ENCODE results near the gene BCAN. TPM values are rescaled to one million over a fixed set of nuclear protein-coding genes. Genes with fewer than 3 reads are reported as not detected.

The BCAN gene
- total and polyA plus RNA-seq, 2 experiments from 2014 or later = 2.3 to 5.5 TPM

DNA sequence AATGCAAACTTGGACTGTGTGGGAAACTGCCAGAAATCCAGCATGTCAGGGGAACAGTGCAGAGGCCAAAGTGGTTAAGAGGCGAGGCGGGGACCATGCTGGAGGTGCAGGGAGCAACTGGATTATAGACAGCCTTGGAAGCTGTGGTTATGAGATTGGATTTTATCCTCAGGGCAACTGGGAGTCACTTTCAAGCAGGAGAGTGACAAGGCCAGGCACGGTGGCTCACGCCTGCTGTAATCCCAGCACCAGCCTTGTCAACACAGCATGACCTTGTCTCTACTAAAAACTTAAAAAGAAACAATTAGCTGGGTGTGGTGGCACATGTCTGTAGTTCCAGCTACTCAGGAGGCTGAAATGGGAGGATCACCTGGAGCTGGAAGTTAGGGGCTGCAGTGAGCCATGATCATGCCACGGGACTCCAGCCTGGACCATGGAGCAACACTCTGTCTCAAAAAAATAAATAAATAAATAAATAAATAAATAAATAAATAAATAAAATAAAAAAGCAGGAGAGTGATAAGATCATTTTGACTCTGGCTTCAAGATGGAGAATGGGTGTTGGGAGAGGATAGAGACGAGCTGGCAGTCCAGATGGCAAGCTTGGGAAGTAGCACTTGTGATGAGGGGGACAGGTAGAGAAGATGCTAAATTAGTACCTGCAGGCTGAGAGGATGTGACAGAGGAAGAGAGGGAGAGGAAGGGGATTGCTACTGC is 19.2 kb upstream of the BCAN start:
- no peak overlapping the region for H2AFZ ChIP-seq
- no peak overlapping the region for H3K27ac ChIP-seq (ENCODE audit: low read depth)
- Mint-ChIP-seq H3K27ac (no peak overlapping the region), H3K36me3 (ENCODE audit: low read depth) (no peaks in the 10 kb centered on the region), H3K4me1 (peaks cover 13% of the 10 kb centered on the region), H3K27me3 (ENCODE audit: insufficient read depth, low read depth, poor library complexity) (peaks cover 62% of the 10 kb centered on the region), H3K4me3 (peak overlapping the region; percentile 45; the same call in 2 of the 3 replicates), H3K9me3 (no peaks in the 10 kb centered on the region; the same call in 2 of the 3 replicates)
- H3F3A ChIP-seq (replicated peaks; ENCODE audit: low read depth) = peaks cover 14% of the 10 kb centered on the region; the same call in 1 of the 2 replicates
- TF ChIP-seq POLR2AphosphoS5 (IDR thresholded peaks at IDR 0.05; ENCODE audit: low read depth) (no peak), JUNB (IDR thresholded peaks at IDR 0.05; ENCODE audit: unreplicated experiment) (no peak), ZNF331 (CRISPR knock-in tag; IDR thresholded peaks at IDR 0.05; ENCODE audit: low read depth) (no peak), NANOG (IDR thresholded peaks at IDR 0.05; ENCODE audit: borderline replicate concordance) (no peak), STAT1 (IDR thresholded peaks at IDR 0.05; ENCODE audit: unreplicated experiment) (no peak), ZNF114 (CRISPR knock-in tag; IDR thresholded peaks at IDR 0.05) (no peak)
- TF ChIP-seq, protein P1, sequence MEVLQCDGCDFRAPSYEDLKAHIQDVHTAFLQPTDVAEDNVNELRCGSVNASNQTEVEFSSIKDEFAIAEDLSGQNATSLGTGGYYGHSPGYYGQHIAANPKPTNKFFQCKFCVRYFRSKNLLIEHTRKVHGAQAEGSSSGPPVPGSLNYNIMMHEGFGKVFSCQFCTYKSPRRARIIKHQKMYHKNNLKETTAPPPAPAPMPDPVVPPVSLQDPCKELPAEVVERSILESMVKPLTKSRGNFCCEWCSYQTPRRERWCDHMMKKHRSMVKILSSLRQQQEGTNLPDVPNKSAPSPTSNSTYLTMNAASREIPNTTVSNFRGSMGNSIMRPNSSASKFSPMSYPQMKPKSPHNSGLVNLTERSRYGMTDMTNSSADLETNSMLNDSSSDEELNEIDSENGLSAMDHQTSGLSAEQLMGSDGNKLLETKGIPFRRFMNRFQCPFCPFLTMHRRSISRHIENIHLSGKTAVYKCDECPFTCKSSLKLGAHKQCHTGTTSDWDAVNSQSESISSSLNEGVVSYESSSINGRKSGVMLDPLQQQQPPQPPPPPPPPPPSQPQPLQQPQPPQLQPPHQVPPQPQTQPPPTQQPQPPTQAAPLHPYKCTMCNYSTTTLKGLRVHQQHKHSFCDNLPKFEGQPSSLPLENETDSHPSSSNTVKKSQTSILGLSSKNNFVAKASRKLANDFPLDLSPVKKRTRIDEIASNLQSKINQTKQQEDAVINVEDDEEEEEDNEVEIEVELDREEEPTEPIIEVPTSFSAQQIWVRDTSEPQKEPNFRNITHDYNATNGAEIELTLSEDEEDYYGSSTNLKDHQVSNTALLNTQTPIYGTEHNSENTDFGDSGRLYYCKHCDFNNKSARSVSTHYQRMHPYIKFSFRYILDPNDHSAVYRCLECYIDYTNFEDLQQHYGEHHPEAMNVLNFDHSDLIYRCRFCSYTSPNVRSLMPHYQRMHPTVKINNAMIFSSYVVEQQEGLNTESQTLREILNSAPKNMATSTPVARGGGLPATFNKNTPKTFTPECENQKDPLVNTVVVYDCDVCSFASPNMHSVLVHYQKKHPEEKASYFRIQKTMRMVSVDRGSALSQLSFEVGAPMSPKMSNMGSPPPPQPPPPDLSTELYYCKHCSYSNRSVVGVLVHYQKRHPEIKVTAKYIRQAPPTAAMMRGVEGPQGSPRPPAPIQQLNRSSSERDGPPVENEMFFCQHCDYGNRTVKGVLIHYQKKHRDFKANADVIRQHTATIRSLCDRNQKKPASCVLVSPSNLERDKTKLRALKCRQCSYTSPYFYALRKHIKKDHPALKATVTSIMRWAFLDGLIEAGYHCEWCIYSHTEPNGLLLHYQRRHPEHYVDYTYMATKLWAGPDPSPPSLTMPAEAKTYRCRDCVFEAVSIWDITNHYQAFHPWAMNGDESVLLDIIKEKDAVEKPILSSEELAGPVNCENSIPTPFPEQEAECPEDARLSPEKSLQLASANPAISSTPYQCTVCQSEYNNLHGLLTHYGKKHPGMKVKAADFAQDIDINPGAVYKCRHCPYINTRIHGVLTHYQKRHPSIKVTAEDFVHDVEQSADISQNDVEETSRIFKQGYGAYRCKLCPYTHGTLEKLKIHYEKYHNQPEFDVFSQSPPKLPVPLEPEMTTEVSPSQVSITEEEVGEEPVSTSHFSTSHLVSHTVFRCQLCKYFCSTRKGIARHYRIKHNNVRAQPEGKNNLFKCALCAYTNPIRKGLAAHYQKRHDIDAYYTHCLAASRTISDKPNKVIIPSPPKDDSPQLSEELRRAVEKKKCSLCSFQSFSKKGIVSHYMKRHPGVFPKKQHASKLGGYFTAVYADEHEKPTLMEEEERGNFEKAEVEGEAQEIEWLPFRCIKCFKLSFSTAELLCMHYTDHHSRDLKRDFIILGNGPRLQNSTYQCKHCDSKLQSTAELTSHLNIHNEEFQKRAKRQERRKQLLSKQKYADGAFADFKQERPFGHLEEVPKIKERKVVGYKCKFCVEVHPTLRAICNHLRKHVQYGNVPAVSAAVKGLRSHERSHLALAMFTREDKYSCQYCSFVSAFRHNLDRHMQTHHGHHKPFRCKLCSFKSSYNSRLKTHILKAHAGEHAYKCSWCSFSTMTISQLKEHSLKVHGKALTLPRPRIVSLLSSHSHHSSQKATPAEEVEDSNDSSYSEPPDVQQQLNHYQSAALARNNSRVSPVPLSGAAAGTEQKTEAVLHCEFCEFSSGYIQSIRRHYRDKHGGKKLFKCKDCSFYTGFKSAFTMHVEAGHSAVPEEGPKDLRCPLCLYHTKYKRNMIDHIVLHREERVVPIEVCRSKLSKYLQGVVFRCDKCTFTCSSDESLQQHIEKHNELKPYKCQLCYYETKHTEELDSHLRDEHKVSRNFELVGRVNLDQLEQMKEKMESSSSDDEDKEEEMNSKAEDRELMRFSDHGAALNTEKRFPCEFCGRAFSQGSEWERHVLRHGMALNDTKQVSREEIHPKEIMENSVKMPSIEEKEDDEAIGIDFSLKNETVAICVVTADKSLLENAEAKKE (CRISPR knock-in tag; IDR thresholded peaks at IDR 0.05) = no peak
- TF ChIP-seq, protein P2, sequence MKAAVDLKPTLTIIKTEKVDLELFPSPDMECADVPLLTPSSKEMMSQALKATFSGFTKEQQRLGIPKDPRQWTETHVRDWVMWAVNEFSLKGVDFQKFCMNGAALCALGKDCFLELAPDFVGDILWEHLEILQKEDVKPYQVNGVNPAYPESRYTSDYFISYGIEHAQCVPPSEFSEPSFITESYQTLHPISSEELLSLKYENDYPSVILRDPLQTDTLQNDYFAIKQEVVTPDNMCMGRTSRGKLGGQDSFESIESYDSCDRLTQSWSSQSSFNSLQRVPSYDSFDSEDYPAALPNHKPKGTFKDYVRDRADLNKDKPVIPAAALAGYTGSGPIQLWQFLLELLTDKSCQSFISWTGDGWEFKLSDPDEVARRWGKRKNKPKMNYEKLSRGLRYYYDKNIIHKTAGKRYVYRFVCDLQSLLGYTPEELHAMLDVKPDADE (IDR thresholded peaks at IDR 0.05) = no peak
- TF ChIP-seq, protein P3, sequence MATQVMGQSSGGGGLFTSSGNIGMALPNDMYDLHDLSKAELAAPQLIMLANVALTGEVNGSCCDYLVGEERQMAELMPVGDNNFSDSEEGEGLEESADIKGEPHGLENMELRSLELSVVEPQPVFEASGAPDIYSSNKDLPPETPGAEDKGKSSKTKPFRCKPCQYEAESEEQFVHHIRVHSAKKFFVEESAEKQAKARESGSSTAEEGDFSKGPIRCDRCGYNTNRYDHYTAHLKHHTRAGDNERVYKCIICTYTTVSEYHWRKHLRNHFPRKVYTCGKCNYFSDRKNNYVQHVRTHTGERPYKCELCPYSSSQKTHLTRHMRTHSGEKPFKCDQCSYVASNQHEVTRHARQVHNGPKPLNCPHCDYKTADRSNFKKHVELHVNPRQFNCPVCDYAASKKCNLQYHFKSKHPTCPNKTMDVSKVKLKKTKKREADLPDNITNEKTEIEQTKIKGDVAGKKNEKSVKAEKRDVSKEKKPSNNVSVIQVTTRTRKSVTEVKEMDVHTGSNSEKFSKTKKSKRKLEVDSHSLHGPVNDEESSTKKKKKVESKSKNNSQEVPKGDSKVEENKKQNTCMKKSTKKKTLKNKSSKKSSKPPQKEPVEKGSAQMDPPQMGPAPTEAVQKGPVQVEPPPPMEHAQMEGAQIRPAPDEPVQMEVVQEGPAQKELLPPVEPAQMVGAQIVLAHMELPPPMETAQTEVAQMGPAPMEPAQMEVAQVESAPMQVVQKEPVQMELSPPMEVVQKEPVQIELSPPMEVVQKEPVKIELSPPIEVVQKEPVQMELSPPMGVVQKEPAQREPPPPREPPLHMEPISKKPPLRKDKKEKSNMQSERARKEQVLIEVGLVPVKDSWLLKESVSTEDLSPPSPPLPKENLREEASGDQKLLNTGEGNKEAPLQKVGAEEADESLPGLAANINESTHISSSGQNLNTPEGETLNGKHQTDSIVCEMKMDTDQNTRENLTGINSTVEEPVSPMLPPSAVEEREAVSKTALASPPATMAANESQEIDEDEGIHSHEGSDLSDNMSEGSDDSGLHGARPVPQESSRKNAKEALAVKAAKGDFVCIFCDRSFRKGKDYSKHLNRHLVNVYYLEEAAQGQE (IDR thresholded peaks at IDR 0.05; ENCODE audit: unreplicated experiment) = no peak
- TF ChIP-seq, protein P4, sequence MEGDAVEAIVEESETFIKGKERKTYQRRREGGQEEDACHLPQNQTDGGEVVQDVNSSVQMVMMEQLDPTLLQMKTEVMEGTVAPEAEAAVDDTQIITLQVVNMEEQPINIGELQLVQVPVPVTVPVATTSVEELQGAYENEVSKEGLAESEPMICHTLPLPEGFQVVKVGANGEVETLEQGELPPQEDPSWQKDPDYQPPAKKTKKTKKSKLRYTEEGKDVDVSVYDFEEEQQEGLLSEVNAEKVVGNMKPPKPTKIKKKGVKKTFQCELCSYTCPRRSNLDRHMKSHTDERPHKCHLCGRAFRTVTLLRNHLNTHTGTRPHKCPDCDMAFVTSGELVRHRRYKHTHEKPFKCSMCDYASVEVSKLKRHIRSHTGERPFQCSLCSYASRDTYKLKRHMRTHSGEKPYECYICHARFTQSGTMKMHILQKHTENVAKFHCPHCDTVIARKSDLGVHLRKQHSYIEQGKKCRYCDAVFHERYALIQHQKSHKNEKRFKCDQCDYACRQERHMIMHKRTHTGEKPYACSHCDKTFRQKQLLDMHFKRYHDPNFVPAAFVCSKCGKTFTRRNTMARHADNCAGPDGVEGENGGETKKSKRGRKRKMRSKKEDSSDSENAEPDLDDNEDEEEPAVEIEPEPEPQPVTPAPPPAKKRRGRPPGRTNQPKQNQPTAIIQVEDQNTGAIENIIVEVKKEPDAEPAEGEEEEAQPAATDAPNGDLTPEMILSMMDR (conservative IDR thresholded peaks at IDR 0.05; ENCODE audit: low read depth in 2 of 2) = no peak
- no peak overlapping the region for H3K4me3 ChIP-seq
- no peaks in the 10 kb centered on the region for H3K79me2 ChIP-seq (replicated peaks; ENCODE audit: insufficient read depth)
- H3K36me3 ChIP-seq (ENCODE audit: insufficient read depth) = no peaks in the 10 kb centered on the region; the same call in 1 of the 2 replicates
- peaks cover 13% of the 10 kb centered on the region; the same call in 1 of the 2 replicates for H3K4me1 ChIP-seq (ENCODE audit: insufficient read depth)
- no peak overlapping the region for H3K4me2 ChIP-seq
- ATAC-seq (no peak), DNase-seq (ENCODE audit: low spot score) (no peak)
- H4K20me1 ChIP-seq (replicated peaks; ENCODE audit: insufficient read depth) = no peaks in the 10 kb centered on the region
- H3K27me3 ChIP-seq (ENCODE audit: insufficient read depth) = peaks cover 78% of the 10 kb centered on the region
- no peaks in the 10 kb centered on the region for H3K9me2 ChIP-seq (ENCODE audit: insufficient read depth)

Data from GM23338 (cell line).